SK-N-SH treated with all-trans-retinoic acid at 6 μM for 48 hours (cell line): ENCODE results near the gene FLOT1.

Experiments
- ARNTL ChIP-seq: fragments of 450-650 bp; formaldehyde crosslinking; IDR thresholded peaks from 2 replicates; pipeline ENCODE4 v1.5.0; 2020; ENCODE audit warnings: low read depth, mild to moderate bottlenecking, moderate library complexity, borderline replicate concordance
- CSDC2 ChIP-seq: fragments of 250-450 bp; sonication (Bioruptor Pico); IDR thresholded peaks from 2 replicates; pipeline ENCODE4 v1.5.0; 2020; ENCODE audit warnings: mild to moderate bottlenecking, moderate library complexity
- ZNF565 ChIP-seq: fragments of 450-650 bp; formaldehyde crosslinking; conservative IDR thresholded peaks from 2 replicates; pipeline ENCODE4 v1.5.0; 2020; ENCODE audit warnings: low read depth, mild to moderate bottlenecking, moderate library complexity
- TF ChIP-seq, protein P1 (sequence below): fragments of 250-450 bp; sonication (Bioruptor Pico); IDR thresholded peaks from 2 replicates; pipeline ENCODE4 v1.8.0; 2020; ENCODE audit warnings: mild to moderate bottlenecking, moderate library complexity, borderline replicate concordance

DNA sequence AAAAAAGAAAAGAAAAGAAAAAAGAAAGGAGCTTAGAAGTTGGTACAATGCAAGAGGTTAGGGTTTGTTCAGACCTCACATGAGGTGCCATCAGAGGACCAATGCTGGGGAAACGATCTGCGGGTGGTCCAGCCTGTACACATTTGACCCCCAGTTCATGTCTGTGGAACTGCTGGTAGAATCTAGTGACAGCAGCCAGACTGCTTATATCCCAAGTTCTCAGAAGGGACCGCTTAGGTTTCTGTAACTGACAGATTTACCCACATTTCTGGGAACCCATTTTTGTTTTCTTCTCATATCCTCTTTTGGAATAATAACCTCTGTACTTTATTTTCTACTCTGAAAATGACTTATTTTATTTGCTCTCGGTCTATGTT lies 60.7 kb downstream of the FLOT1 start:
- no peak for TF ChIP-seq ZNF565 (CRISPR knock-in tag)
- no peak for TF ChIP-seq CSDC2 (CRISPR knock-in tag)
- TF ChIP-seq ARNTL (CRISPR knock-in tag): no peak
- TF ChIP-seq, protein P1, sequence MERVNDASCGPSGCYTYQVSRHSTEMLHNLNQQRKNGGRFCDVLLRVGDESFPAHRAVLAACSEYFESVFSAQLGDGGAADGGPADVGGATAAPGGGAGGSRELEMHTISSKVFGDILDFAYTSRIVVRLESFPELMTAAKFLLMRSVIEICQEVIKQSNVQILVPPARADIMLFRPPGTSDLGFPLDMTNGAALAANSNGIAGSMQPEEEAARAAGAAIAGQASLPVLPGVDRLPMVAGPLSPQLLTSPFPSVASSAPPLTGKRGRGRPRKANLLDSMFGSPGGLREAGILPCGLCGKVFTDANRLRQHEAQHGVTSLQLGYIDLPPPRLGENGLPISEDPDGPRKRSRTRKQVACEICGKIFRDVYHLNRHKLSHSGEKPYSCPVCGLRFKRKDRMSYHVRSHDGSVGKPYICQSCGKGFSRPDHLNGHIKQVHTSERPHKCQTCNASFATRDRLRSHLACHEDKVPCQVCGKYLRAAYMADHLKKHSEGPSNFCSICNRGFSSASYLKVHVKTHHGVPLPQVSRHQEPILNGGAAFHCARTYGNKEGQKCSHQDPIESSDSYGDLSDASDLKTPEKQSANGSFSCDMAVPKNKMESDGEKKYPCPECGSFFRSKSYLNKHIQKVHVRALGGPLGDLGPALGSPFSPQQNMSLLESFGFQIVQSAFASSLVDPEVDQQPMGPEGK (CRISPR knock-in tag): no peak
